Body of pancreas (tissue), 4 donors: Measurements from ENCODE around the gene SNRNP25. TPM values are rescaled to one million over a fixed set of nuclear protein-coding genes. Genes with fewer than 3 reads are reported as not detected.

Experiments
- ATAC-seq: fragments of 150-250 bp; one replicate; pipeline ENCODE4 v1.9.1; 2016
- DNase-seq, 4 donors: peaks; one replicate each; pipeline ENCODE4 v3.0.0-alpha.2; 2019
- H3K27ac ChIP-seq, 4 donors: fragments of 200-600 bp; sonication (generic); 1 replicate in 3 of 4; 2 replicates in 1 of 4; pipeline versions ENCODE4 v1.5.1 to v1.6.1; 2016 to 2019; ENCODE audit warnings: mild to moderate bottlenecking in 1 of 4, mixed read lengths in 1 of 4, moderate library complexity in 1 of 4
- H3K27me3 ChIP-seq, 2 donors: fragments of 200-600 bp; sonication (generic); one replicate each; pipeline ENCODE4 v1.6.0; 2016; ENCODE audit warnings: mild to moderate bottlenecking in 1 of 2
- H3K36me3 ChIP-seq, 2 donors: fragments of 200-600 bp; sonication (generic); replicated peaks in 1 of 2; 2 replicates each; pipeline ENCODE4 v1.5.1; 2016; ENCODE audit warnings: low read depth in 2 of 2; ENCODE audit not compliant: insufficient read depth in 1 of 2
- H3K4me1 ChIP-seq: fragments of 200-600 bp; sonication (generic); one replicate; pipeline ENCODE4 v1.6.0; 2016
- H3K4me3 ChIP-seq, 2 donors: fragments of 200-600 bp; sonication (generic); 1 replicate in 1 of 2; 2 replicates in 1 of 2; pipeline ENCODE4 v1.5.1; 2016 to 2019
- H3K9me3 ChIP-seq, 3 donors: fragments of 200-600 bp; sonication (generic); 1 replicate in 2 of 3; 2 replicates in 1 of 3; pipeline ENCODE4 v1.5.1; 2016
- POLR2A ChIP-seq, 3 donors: fragments of 450-650 bp; IDR thresholded peaks; one replicate each; pipeline ENCODE4 v1.6.1; 2016; ENCODE audit warnings: antibody characterized with exemption in 3 of 3, mild to moderate bottlenecking in 2 of 3
- WGBS, 2 donors: methylation state at CpG; one replicate each; pipeline ENCODE4 v1.1.5; 2017; 5-methylcytosine and 5-hydroxymethylcytosine counted together
- intact Hi-C: fragments of 100-400 bp; cut with DNase I; formaldehyde crosslinking; loops from one replicate; pipeline ENCODE4 v1.15.1; 2023
- total RNA-seq, 2 donors: library from RNA; depleted of rRNA; stranded (reverse); fragments of >200 nt; gene quantifications; one replicate each; pipeline ENCODE4 v1.1.0, GENCODE V29; 2016
- TF ChIP-seq, protein P1 (sequence below), 7 experiments: fragments of 450-650 bp in 4 of 7; fragments of 200-600 bp in 3 of 7; sonication (generic) in 3 of 7; IDR thresholded peaks; one replicate each; pipeline ENCODE4 v1.5.1; 2016 to 2019; ENCODE audit warnings: antibody characterized with exemption in 7 of 7

Gene SNRNP25
- total RNA-seq, 2 donors from 2014 or later, result 13.2 to 13.5 TPM

GRCh38 chr16:72561-73548 lies 19.2 kb downstream of the SNRNP25 start, which contains the start of gene RHBDF1:
RHBDF1 (minus strand) TSS chr16:72631; CDS start chr16:65015, 7,616 bp downstream.
- Histone ChIP-seq H3K27me3 (no peaks in the 10 kb centered on the region), H3K36me3 (no peaks in the 10 kb centered on the region), H3K4me3 (peak within 1 kb of the TSS in 1 of 2 donors; percentile 38), H3K9me3 (no peaks in the 10 kb centered on the region), H3K27ac (peak within 1 kb of the TSS; percentile 70 to 88 (median 85)), H3K4me1 (peaks cover 57% of the 10 kb centered on the region)
- WGBS, 2 donors, result 34 to 60% methylated on average over 21 to 37 of the region's 62 CpGs
- peak; percentile 62 to 81 (median 72) for DNase-seq
- intact Hi-C loops, result no loop called here
- TF ChIP-seq POLR2A (IDR thresholded peaks at IDR 0.05), result no peak
- TF ChIP-seq, protein P1, sequence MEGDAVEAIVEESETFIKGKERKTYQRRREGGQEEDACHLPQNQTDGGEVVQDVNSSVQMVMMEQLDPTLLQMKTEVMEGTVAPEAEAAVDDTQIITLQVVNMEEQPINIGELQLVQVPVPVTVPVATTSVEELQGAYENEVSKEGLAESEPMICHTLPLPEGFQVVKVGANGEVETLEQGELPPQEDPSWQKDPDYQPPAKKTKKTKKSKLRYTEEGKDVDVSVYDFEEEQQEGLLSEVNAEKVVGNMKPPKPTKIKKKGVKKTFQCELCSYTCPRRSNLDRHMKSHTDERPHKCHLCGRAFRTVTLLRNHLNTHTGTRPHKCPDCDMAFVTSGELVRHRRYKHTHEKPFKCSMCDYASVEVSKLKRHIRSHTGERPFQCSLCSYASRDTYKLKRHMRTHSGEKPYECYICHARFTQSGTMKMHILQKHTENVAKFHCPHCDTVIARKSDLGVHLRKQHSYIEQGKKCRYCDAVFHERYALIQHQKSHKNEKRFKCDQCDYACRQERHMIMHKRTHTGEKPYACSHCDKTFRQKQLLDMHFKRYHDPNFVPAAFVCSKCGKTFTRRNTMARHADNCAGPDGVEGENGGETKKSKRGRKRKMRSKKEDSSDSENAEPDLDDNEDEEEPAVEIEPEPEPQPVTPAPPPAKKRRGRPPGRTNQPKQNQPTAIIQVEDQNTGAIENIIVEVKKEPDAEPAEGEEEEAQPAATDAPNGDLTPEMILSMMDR (IDR thresholded peaks at IDR 0.05), result no peak
- ATAC-seq, result peak; percentile 79

- DNase-seq, result no peak
- TF ChIP-seq POLR2A (IDR thresholded peaks at IDR 0.05), result no peak
- TF ChIP-seq, protein P1 (IDR thresholded peaks at IDR 0.05), result no peak
- no peak for ATAC-seq
- H3K27me3 ChIP-seq, result no peaks in the 10 kb centered on the region
- intact Hi-C loops, result no loop called here
- no peaks in the 10 kb centered on the region for H3K36me3 ChIP-seq
- WGBS, 2 donors, result 66 to 68% methylated on average over 4 to 12 of the region's 12 CpGs
- H3K9me3 ChIP-seq, result no peaks in the 10 kb centered on the region
- H3K4me1 ChIP-seq, result peaks cover 60% of the 10 kb centered on the region
- no peak overlapping the region for H3K27ac ChIP-seq
- no peak overlapping the region for H3K4me3 ChIP-seq
Measured at GRCh38 chr16:74051-74746, 20.6 kb downstream of the SNRNP25 start.

DNA sequence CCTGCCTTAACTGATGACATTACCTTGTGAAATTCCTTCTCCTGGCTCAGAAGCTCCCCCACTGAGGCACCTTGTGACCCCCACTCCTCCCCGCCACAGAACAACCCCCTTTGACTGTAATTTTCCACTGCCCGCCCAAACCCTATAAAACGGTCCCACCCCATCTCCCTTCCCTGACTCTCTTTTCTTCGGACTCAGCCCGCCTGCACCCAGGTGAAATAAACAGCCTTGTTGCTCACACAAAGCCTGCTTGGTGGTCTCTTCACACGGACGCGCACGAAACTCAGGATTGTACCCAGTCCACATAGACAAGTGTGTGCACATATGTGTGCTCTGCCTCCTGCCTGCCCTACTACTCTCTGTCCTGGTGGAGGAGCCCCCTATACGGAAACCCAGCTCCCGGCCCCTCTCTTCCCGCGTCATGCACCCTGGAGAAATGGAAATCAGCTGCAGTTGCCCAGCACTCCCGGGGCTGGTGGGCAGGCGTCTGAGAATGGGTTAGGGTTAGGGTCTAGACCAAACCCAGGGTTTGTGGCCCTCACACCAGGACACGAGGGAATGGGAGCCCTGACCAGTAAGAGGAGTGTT lies 21.2 kb downstream of the SNRNP25 start:
- Histone ChIP-seq H3K27me3 (no peaks in the 10 kb centered on the region), H3K27ac (no peak overlapping the region), H3K4me1 (peaks cover 57% of the 10 kb centered on the region), H3K4me3 (no peak overlapping the region), H3K9me3 (no peaks in the 10 kb centered on the region), H3K36me3 (no peaks in the 10 kb centered on the region)
- 85 to 87% methylated on average over 16 of the region's 16 CpGs for WGBS, 2 donors
- ATAC-seq (no peak), DNase-seq (no peak)
- no peak for TF ChIP-seq POLR2A (IDR thresholded peaks at IDR 0.05)
- TF ChIP-seq, protein P1 (IDR thresholded peaks at IDR 0.05), result no peak
- intact Hi-C loops, result no loop called here

DNA sequence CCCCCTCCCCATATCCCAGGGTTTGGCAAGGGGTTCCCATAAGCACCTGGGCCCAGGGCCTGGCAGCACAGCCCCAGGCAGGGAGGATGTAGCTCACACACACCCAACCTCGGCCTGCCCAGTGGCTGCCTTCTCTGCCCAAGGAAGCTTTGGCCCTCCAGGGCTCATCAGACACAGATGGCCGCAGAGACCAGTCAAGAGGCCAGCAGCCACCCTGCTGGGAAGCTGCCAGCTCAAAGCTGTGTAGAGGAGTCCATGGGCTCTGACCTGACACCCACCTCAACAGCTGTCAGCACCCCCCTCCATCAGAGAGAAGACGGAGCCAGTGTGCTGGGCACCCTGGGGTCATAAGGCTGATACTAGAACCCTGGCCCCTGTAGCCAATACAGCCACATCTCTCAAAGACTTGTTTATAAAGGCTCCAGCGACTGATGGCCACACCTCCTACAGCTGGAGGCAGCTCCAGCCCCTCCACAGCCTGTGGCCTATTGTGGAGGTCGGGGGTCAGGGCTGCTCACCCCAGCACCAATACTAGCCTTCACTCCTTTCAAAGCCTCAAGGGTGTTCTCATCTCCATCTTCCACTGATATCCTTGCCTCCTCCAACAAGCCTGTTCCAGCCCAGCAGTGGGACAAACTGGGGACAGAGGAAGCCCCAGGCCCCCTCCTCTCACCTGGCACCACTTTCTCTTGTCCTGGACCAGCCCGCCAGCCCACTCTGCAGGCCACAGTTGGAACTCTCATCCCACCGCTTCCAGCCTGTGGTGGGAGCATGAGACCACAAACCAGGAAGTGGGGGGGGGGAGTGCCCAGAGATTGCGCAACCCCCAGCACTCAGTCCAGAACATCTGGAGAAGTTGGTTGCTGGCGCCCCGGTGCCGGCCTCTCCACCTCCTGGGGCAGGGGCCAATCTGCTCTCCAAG lies 22.2 kb downstream of the SNRNP25 start:
- Histone ChIP-seq H3K4me3 (no peak overlapping the region), H3K27me3 (no peaks in the 10 kb centered on the region), H3K36me3 (no peaks in the 10 kb centered on the region), H3K4me1 (peaks cover 48% of the 10 kb centered on the region), H3K27ac (peak overlapping the region in 3 of 4 donors; percentile 9 to 87 (median 82)), H3K9me3 (no peaks in the 10 kb centered on the region)
- WGBS, 2 donors, result 57 to 70% methylated on average over 5 to 10 of the region's 11 CpGs
- DNase-seq, result peak; percentile 53 to 73 (median 66)
- intact Hi-C loops, result no loop called here
- TF ChIP-seq POLR2A (IDR thresholded peaks at IDR 0.05), result no peak
- ATAC-seq, result no peak
